SK-N-SH (cell line): Measurements from ENCODE around the gene EYA2. TPM values are rescaled to one million over a fixed set of nuclear protein-coding genes. Genes with fewer than 3 reads are reported as not detected.
A peak's percentile ranks its signal among the peaks of the same experiment; 100 is the strongest.

Source experiments
- CTCF ChIA-PET: fragments of 300-600, 350-600 bp; formaldehyde crosslinking; extraction: SDS; loops from one replicate; lab custom pipeline; 2021; lab: Yijun Ruan, JAX
- POLR2A ChIA-PET: fragments of 350-600 bp; sonication (Branson Sonifier 250); formaldehyde crosslinking; extraction: SDS; loops from one replicate; lab custom pipeline; 2020; ENCODE audit warnings: antibody characterized with exemption, inconsistent platforms; lab: Yijun Ruan, JAX
- DNase-seq: peaks from one replicate; pipeline ENCODE4 v3.0.0; 2012
- H2AFZ ChIP-seq: fragments of 200-600 bp; sonication (generic); 2 replicates; pipeline ENCODE4 v1.8.1; 2016; ENCODE audit warnings: antibody characterized with exemption, mild to moderate bottlenecking, low read depth
- H3F3A ChIP-seq: fragments of 200-600 bp; sonication (generic); replicated peaks from 2 replicates; pipeline ENCODE3; 2016; ENCODE audit warnings: antibody characterized with exemption, mild to moderate bottlenecking; ENCODE audit not compliant: insufficient read depth
- H3K27ac ChIP-seq, 2 experiments: fragments of 200-500 bp in 1 of 2; fragments of 200-600 bp in 1 of 2; sonication (Bioruptor generic) in 1 of 2; sonication (generic), shearing (Covaris generic) in 1 of 2; 2 replicates each; pipeline versions ENCODE4 v1.5.1 to v1.6.1; 2014 to 2016; ENCODE audit warnings: low read depth in 2 of 2, inconsistent platforms in 1 of 2, low read length in 1 of 2, mild to moderate bottlenecking in 1 of 2, mixed read lengths in 1 of 2
- H3K27me3 ChIP-seq: fragments of 200-600 bp; sonication (generic), shearing (Covaris generic); 2 replicates; pipeline ENCODE4 v1.6.1; 2016; ENCODE audit warnings: mixed run types; ENCODE audit not compliant: insufficient read depth
- H3K36me3 ChIP-seq, 2 experiments: fragments of 200-500 bp in 1 of 2; fragments of 200-600 bp in 1 of 2; sonication (Bioruptor generic) in 1 of 2; sonication (generic) in 1 of 2; replicated peaks in 1 of 2; 2 replicates each; pipeline versions ENCODE3 to v1.5.1; 2014 to 2016; ENCODE audit warnings: low read length in 1 of 2, mild to moderate bottlenecking in 1 of 2; ENCODE audit not compliant: insufficient read depth in 2 of 2, control insufficient read depth in 1 of 2
- H3K4me1 ChIP-seq, 2 experiments: fragments of 200-500 bp in 1 of 2; fragments of 200-600 bp in 1 of 2; sonication (Bioruptor generic) in 1 of 2; sonication (generic), shearing (Covaris generic) in 1 of 2; 2 replicates each; pipeline versions ENCODE4 v1.5.1 to v1.6.1; 2014 to 2016; ENCODE audit warnings: low read depth in 1 of 2, low read length in 1 of 2, mixed run types in 1 of 2; ENCODE audit not compliant: insufficient read depth in 2 of 2, control insufficient read depth in 1 of 2
- H3K4me2 ChIP-seq: fragments of 200-600 bp; sonication (generic), shearing (Covaris generic); 2 replicates; pipeline ENCODE4 v1.6.1; 2017; ENCODE audit warnings: mixed run types
- H3K4me3 ChIP-seq, 2 experiments: fragments of 200-500 bp in 1 of 2; fragments of 200-600 bp in 1 of 2; sonication (Bioruptor generic) in 1 of 2; sonication (generic), shearing (Covaris generic) in 1 of 2; 2 replicates each; pipeline versions ENCODE4 v1.5.1 to v1.8.1; 2014 to 2016; ENCODE audit warnings: low read depth in 2 of 2, inconsistent platforms in 1 of 2, low read length in 1 of 2, mild to moderate bottlenecking in 1 of 2, mixed read lengths in 1 of 2, moderate library complexity in 1 of 2
- H3K79me2 ChIP-seq: fragments of 200-600 bp; sonication (generic); 2 replicates; pipeline ENCODE4 v1.8.1; 2017; ENCODE audit warnings: mild to moderate bottlenecking; ENCODE audit not compliant: insufficient read depth
- H3K9ac ChIP-seq: fragments of 200-600 bp; sonication (generic); 2 replicates; pipeline ENCODE4 v1.6.1; 2017; ENCODE audit warnings: mixed run types
- H3K9me2 ChIP-seq: fragments of 200-600 bp; sonication (generic); 2 replicates; pipeline ENCODE4 v1.6.1; 2017; ENCODE audit warnings: mixed run types
- H3K9me3 ChIP-seq: fragments of 200-600 bp; sonication (generic); 2 replicates; pipeline ENCODE4 v1.6.1; 2017; ENCODE audit warnings: mixed run types, mild to moderate bottlenecking, moderate library complexity
- H4K20me1 ChIP-seq: fragments of 200-600 bp; sonication (generic); 2 replicates; pipeline ENCODE4 v1.6.1; 2017; ENCODE audit warnings: mild to moderate bottlenecking, mixed run types; ENCODE audit not compliant: insufficient read depth
- CHD2 ChIP-seq: fragments of 150-350 bp; IDR thresholded peaks from 2 replicates; pipeline ENCODE4 v1.6.1; 2018; ENCODE audit warnings: low read length; ENCODE audit not compliant: partially characterized antibody
- ELF1 ChIP-seq: IDR thresholded peaks from 2 replicates; pipeline ENCODE4 v1.4.0; 2012
- EP300 ChIP-seq, 2 experiments: IDR thresholded peaks; 2 replicates each; pipeline versions ENCODE4 v1.4.0 to v1.6.1; 2012; ENCODE audit warnings: borderline replicate concordance in 1 of 2, low read depth in 1 of 2, low read length in 1 of 2
- EZH2phosphoT487 ChIP-seq: fragments of 200-600 bp; sonication (generic); IDR thresholded peaks from 2 replicates; pipeline ENCODE4 v1.6.1; 2017; ENCODE audit warnings: low read depth, mixed run types, mild to moderate bottlenecking, antibody characterized with exemption, moderate library complexity, borderline replicate concordance
- GATA2 ChIP-seq: sonication (generic); formaldehyde crosslinking; IDR thresholded peaks from 2 replicates; pipeline ENCODE4 v1.5.0; 2020; ENCODE audit warnings: mild to moderate bottlenecking, missing genetic modification reagents
- MEF2A ChIP-seq: IDR thresholded peaks from 2 replicates; pipeline ENCODE4 v1.4.0; 2012; ENCODE audit warnings: low read depth, borderline replicate concordance
- MXI1 ChIP-seq: IDR thresholded peaks from 2 replicates; pipeline ENCODE4 v1.6.1; 2012; ENCODE audit warnings: mild to moderate bottlenecking, low read depth, low read length, improper control_type of control experiment
- NFIC ChIP-seq: IDR thresholded peaks from 2 replicates; pipeline ENCODE4 v1.4.0; 2012; ENCODE audit warnings: borderline replicate concordance
- POLR2AphosphoS5 ChIP-seq: IDR thresholded peaks from 2 replicates; pipeline ENCODE4 v1.6.1; 2012; ENCODE audit warnings: low read depth, low read length
- RAD21 ChIP-seq: IDR thresholded peaks from 2 replicates; pipeline ENCODE4 v1.6.1; 2012; ENCODE audit warnings: mild to moderate bottlenecking, low read length
- RCOR1 ChIP-seq: fragments of 150-350 bp; IDR thresholded peaks from 2 replicates; pipeline ENCODE4 v1.6.1; 2017; ENCODE audit warnings: antibody characterized with exemption, low read length
- RFX5 ChIP-seq: IDR thresholded peaks from 2 replicates; pipeline ENCODE4 v1.6.1; 2012; ENCODE audit warnings: mild to moderate bottlenecking, improper control_type of control experiment, low read length
- SIN3A ChIP-seq: IDR thresholded peaks from 2 replicates; pipeline ENCODE4 v1.6.1; 2012; ENCODE audit warnings: low read depth, mild to moderate bottlenecking, low read length, moderate library complexity, borderline replicate concordance
- SMC3 ChIP-seq: IDR thresholded peaks from 2 replicates; pipeline ENCODE4 v1.6.1; 2012; ENCODE audit warnings: low read depth, low read length, improper control_type of control experiment
- TAF1 ChIP-seq: IDR thresholded peaks from 2 replicates; pipeline ENCODE4 v1.6.1; 2012; ENCODE audit warnings: low read depth, mild to moderate bottlenecking, low read length, moderate library complexity, borderline replicate concordance
- TCF12 ChIP-seq: IDR thresholded peaks from 2 replicates; pipeline ENCODE4 v1.4.0; 2012
- WGBS: methylation state at CpG from one replicate; pipeline ENCODE4 v1.1.6; 2017; ENCODE audit warnings: low lambda C conversion rate; 5-methylcytosine and 5-hydroxymethylcytosine counted together
- polyA plus RNA-seq, 3 experiments: library from polyadenylated mRNA; depleted of rRNA; stranded (reverse); fragments of >200 nt; gene quantifications; 2 replicates each; pipeline ENCODE4 v1.2.3, GENCODE V29; 2012
- TF ChIP-seq, protein P1 (sequence below): IDR thresholded peaks from 2 replicates; pipeline ENCODE4; 2012
- TF ChIP-seq, protein P2 (sequence below): fragments of 200-600 bp; sonication (generic); IDR thresholded peaks from 2 replicates; pipeline ENCODE4 v1.6.1; 2017; ENCODE audit warnings: antibody characterized with exemption, mild to moderate bottlenecking, moderate library complexity
- TF ChIP-seq, protein P3 (sequence below): IDR thresholded peaks from 2 replicates; pipeline ENCODE4 v1.4.0; 2012; ENCODE audit warnings: low read depth, borderline replicate concordance
- TF ChIP-seq, protein P4 (sequence below): IDR thresholded peaks from 2 replicates; pipeline ENCODE4 v1.4.0; 2012; ENCODE audit warnings: low read depth, borderline replicate concordance

EYA2 gene
- polyA plus RNA-seq, 1 of the 3 experiments (the other 2 are of a cell fraction): 0.05 TPM

DNA sequence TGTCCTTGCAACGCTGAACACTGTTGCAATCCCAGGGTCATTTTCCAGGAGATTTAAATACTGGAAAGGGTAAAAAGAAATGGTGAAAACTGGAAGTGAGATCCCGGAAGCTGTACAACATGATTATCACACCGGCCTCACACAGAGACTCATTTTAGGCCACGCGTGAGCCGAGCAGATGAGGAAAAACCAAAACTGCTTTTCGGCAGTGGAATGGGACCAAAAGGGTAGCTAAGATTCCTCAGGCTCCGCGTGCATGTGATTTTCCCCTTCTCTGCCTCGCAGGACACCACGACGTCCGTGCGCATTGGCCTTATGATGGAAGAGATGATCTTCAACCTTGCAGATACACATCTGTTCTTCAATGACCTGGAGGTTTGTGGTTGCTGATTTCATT, 248.1 kb downstream of the EYA2 start (continued):
- TF ChIP-seq, protein P1, sequence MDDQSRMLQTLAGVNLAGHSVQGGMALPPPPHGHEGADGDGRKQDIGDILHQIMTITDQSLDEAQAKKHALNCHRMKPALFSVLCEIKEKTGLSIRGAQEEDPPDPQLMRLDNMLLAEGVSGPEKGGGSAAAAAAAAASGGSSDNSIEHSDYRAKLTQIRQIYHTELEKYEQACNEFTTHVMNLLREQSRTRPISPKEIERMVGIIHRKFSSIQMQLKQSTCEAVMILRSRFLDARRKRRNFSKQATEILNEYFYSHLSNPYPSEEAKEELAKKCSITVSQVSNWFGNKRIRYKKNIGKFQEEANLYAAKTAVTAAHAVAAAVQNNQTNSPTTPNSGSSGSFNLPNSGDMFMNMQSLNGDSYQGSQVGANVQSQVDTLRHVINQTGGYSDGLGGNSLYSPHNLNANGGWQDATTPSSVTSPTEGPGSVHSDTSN: no peak
- no peak for TF ChIP-seq RAD21
- TF ChIP-seq MEF2A: no peak
- no peak for TF ChIP-seq SMC3

DNA sequence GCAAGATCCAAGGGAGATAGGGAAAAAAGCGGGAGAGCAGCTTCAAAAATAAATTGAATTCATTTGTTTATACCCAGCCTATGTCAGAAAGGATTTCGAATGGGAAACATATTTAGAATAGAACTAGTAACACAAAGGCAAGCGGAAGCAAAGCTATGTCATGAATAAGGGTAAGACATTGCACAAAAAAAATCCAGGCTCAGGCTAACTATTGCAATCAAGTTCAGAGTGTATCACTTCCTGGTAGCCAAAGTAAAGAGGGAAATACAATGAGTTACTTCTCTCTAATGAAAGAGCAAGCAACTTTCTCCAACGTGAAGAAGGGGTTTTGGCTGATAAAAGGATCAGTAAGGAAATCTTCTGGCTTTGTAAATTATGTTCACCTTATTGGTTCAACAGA, 249.0 kb downstream of the EYA2 start:
- Histone ChIP-seq H3K4me3 (no peak overlapping the region), H2AFZ (no peak overlapping the region), H3K27me3 (no peaks in the 10 kb centered on the region), H3K9me2 (no peaks in the 10 kb centered on the region), H4K20me1 (no peaks in the 10 kb centered on the region), H3K79me2 (no peaks in the 10 kb centered on the region), H3F3A (peaks cover 3% of the 10 kb centered on the region), H3K27ac (peak overlapping the region in 1 of 2 experiments; percentile 16; a peak in 2 of 4 replicates), H3K9me3 (no peaks in the 10 kb centered on the region), H3K9ac (no peak overlapping the region), H3K4me2 (no peak overlapping the region), H3K4me1 (peaks cover 5 to 14% of the 10 kb centered on the region in 2 experiments; a peak in 2 of 4 replicates), H3K36me3 (no peaks in the 10 kb centered on the region)
- TF ChIP-seq NFIC (no peak), EZH2phosphoT487 (no peak), POLR2AphosphoS5 (no peak), SIN3A (no peak), RFX5 (no peak), RCOR1 (no peak), TAF1 (no peak), RAD21 (no peak), TCF12 (no peak), EP300 (IDR thresholded peaks at IDR 0.05; ENCODE audit: borderline replicate concordance in 1 of 2, low read depth in 1 of 2, low read length in 1 of 2) (no peak), MXI1 (no peak), GATA2 (CRISPR knock-in tag) (no peak), CHD2 (no peak), MEF2A (no peak), ELF1 (no peak)
- TF ChIP-seq, protein P2, sequence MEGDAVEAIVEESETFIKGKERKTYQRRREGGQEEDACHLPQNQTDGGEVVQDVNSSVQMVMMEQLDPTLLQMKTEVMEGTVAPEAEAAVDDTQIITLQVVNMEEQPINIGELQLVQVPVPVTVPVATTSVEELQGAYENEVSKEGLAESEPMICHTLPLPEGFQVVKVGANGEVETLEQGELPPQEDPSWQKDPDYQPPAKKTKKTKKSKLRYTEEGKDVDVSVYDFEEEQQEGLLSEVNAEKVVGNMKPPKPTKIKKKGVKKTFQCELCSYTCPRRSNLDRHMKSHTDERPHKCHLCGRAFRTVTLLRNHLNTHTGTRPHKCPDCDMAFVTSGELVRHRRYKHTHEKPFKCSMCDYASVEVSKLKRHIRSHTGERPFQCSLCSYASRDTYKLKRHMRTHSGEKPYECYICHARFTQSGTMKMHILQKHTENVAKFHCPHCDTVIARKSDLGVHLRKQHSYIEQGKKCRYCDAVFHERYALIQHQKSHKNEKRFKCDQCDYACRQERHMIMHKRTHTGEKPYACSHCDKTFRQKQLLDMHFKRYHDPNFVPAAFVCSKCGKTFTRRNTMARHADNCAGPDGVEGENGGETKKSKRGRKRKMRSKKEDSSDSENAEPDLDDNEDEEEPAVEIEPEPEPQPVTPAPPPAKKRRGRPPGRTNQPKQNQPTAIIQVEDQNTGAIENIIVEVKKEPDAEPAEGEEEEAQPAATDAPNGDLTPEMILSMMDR: no peak
- TF ChIP-seq, protein P3, sequence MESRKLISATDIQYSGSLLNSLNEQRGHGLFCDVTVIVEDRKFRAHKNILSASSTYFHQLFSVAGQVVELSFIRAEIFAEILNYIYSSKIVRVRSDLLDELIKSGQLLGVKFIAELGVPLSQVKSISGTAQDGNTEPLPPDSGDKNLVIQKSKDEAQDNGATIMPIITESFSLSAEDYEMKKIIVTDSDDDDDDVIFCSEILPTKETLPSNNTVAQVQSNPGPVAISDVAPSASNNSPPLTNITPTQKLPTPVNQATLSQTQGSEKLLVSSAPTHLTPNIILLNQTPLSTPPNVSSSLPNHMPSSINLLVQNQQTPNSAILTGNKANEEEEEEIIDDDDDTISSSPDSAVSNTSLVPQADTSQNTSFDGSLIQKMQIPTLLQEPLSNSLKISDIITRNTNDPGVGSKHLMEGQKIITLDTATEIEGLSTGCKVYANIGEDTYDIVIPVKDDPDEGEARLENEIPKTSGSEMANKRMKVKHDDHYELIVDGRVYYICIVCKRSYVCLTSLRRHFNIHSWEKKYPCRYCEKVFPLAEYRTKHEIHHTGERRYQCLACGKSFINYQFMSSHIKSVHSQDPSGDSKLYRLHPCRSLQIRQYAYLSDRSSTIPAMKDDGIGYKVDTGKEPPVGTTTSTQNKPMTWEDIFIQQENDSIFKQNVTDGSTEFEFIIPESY: no peak
- TF ChIP-seq, protein P1: no peak
- TF ChIP-seq, protein P4, sequence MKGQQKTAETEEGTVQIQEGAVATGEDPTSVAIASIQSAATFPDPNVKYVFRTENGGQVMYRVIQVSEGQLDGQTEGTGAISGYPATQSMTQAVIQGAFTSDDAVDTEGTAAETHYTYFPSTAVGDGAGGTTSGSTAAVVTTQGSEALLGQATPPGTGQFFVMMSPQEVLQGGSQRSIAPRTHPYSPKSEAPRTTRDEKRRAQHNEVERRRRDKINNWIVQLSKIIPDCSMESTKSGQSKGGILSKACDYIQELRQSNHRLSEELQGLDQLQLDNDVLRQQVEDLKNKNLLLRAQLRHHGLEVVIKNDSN: no peak
- ChIA-PET POLR2A (no interaction called here), CTCF (interaction anchor here (0.6 to 11.7 kb wide), 5 partner anchors 15 to 623 kb away, joined by 3 to 163 read pairs (median 4); no protein-coding TSS in a partner anchor)
- DNase-seq: no peak
- WGBS: 74% methylated on average over 4 of the region's 4 CpGs
